ENCODE results near the gene RCOR1.

GRCh38 chr14:102575160-102575845, 17.1 kb upstream of the RCOR1 start:
- TF ChIP-seq CTCF (IDR thresholded peaks at IDR 0.05; ENCODE audit: low read length) (no peak), EZH2 (IDR thresholded peaks at IDR 0.05; ENCODE audit: borderline replicate concordance, low read length) (no peak)

Data from OCI-LY1 (cell line).